ENCODE results near the gene KRT72. TPM values are rescaled to one million over a fixed set of nuclear protein-coding genes. Genes with fewer than 3 reads are reported as not detected.

KRT72 gene
- total RNA-seq, 1 donor from 2014 or later, result 1.6 TPM

GRCh38 chr12:52551216-52551865 is 49.9 kb downstream of the KRT72 start:
- intact Hi-C loops (cut with micrococcal nuclease), result no loop called here

DNA sequence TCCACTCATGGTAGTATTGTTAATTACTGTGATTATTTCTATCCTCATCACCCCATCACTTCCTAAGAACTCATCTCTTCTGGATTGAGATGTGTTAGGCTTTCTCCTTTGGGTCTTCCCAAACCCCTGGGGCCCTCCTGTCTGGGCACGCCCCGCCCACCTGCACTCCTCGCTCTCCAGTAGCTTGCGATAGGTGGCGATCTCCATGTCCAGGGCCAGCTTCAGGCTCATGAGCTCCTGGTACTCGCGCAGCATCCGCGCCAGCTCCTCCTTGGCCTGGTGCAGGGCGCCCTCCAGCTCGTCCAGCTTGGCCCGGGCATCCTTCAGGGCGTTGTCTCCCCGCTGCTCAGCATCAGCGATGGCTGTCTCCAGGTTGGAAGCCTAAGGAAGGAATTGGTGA is 55.1 kb downstream of the KRT72 start:
- intact Hi-C loops (cut with micrococcal nuclease), result no loop called here

DNA sequence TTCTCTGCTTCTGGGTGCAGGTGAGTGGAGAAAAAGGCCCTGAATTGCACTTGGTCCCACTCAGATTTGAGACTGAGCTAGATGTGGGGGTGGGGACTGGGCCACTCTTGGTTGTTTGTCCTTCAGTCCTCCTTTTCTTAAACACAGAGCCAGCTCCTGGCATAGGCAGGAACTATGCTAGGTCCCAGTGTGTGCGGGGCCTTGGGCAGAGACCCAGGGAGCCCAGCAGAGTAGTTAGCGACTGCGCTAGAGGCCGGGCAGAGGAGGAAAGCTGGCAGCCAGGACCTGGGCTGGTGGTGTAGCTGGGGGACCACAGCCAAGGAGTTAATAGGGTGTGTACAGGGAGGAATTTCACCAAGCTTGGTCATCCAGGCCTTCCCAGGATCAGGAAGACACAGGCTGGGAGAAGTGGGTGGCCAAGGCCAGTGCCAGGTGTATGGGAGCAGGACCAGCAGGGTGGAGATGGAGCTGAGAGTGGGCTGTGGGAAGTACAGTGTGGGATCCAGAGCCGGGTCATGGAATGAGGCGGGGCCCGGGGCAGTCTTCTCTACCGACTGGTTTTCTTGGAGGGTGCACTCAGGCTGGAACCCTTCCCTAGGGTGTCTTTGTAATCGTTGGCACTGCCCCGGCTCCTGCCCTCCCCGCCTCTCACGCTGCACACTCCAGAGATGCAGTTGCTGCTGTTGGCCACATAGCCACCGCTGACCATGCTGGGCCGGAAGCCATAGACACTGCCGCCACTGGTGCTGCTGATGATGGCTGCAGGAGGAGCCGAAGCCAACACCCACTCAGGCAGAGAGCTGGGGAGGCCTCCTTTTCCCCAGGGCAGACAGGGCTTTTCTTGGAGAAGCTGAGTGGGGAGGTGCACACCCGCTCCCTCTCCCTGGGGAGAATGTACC is 57.0 kb downstream of the KRT72 start:
- intact Hi-C loops (cut with micrococcal nuclease), result no loop called here

GRCh38 chr12:52542785-52543318 is 58.4 kb downstream of the KRT72 start:
- intact Hi-C loops (cut with micrococcal nuclease), result no loop called here

- intact Hi-C loops (cut with micrococcal nuclease), result no loop called here
Measured at GRCh38 chr12:52542157-52542556, 59.1 kb downstream of the KRT72 start.

GRCh38 chr12:52541709-52542108 is 59.6 kb downstream of the KRT72 start:
- intact Hi-C loops (cut with micrococcal nuclease), result no loop called here

- intact Hi-C loops (cut with micrococcal nuclease), result no loop called here
Measured at GRCh38 chr12:52540531-52540930, 60.7 kb downstream of the KRT72 start.

GRCh38 chr12:52539821-52540173 is 61.5 kb downstream of the KRT72 start:
- intact Hi-C loops (cut with micrococcal nuclease), result no loop called here

DNA sequence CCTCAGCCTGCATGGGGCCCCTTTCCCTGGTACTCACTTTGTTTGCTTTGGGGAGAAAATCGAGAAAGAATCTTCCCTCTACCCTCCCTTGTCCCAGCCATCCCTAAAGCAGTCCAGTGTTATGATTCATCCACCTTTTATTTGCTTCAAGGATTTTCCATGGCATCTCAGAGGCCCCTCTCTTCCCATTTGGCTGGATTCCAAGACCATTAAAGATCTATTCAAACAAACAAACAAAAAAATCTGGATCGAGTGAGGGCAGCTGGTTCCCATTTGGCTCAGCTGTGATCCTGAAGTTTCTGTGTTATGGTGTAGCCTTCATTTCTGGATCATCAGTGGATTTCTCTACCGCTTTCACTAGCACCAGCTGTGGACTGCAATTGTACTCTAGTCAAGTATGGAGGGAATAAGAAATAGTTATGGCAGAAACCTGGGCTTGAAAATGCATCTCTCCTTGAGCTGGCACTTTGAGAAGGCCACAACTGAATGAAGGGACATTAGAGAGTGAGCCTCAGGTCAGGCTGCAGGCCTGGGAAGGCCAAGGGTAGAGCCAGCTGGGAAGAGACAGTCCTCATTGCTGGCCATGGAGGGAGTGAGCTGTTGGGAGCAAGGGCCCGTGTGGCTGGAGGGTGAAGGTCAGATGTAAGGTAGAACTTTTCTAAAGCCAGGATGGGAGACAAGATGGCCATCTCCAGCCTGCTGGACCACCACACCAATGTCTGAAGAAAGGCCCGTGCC is 62.0 kb downstream of the KRT72 start:
- intact Hi-C loops (cut with micrococcal nuclease), result no loop called here

GRCh38 chr12:52537101-52537500 is 64.2 kb downstream of the KRT72 start:
- intact Hi-C loops (cut with micrococcal nuclease), result no loop called here

Other genes starting within 250 kb of the KRT72 start
- gene KRT85, start 234.0 kb downstream of the KRT72 start, total RNA-seq, result not detected in 2 replicates
- gene KRT84, start 215.8 kb downstream of the KRT72 start, total RNA-seq, result not detected in 2 replicates
- gene KRT82, start 195.1 kb downstream of the KRT72 start, total RNA-seq, result not detected in 2 replicates
- not detected in 2 replicates for gene KRT75, start 167.1 kb downstream of the KRT72 start, total RNA-seq
- gene KRT6B, start 149.3 kb downstream of the KRT72 start, total RNA-seq, result not detected in 2 replicates
- gene KRT6C, start 127.7 kb downstream of the KRT72 start, total RNA-seq, result not detected in 2 replicates
- not detected in 2 replicates for gene KRT6A, start 108.2 kb downstream of the KRT72 start, total RNA-seq
- not detected in 2 replicates for gene KRT5, start 81.1 kb downstream of the KRT72 start, total RNA-seq
- not detected in 2 replicates for gene KRT71, start 48.3 kb downstream of the KRT72 start, total RNA-seq
- not detected in 2 replicates for gene KRT74, start 27.6 kb downstream of the KRT72 start, total RNA-seq
- gene KRT73, start 17.1 kb upstream of the KRT72 start, total RNA-seq, result 0.61 and 0.78 TPM in 2 replicates
- 0.20 and 0.27 TPM in 2 replicates for gene KRT2, start 50.7 kb upstream of the KRT72 start, total RNA-seq
- gene KRT1, start 78.9 kb upstream of the KRT72 start, total RNA-seq, result 0.39 and 0.51 TPM in 2 replicates
- not detected in 2 replicates for gene KRT77, start 102.1 kb upstream of the KRT72 start, total RNA-seq
- not detected in 2 replicates for gene KRT76, start 175.9 kb upstream of the KRT72 start, total RNA-seq
- gene KRT3, start 194.7 kb upstream of the KRT72 start, total RNA-seq, result not detected in 2 replicates
- not detected in 2 replicates for gene KRT4, start 212.7 kb upstream of the KRT72 start, total RNA-seq
- not detected in 2 replicates for gene KRT79, start 232.8 kb upstream of the KRT72 start, total RNA-seq
- gene KRT78, start 247.5 kb upstream of the KRT72 start, total RNA-seq, result not detected in 2 replicates

All from T-helper 1 cell treated with Interleukin-12 subunit alpha and Interleukin-12 subunit beta and Interleukin-4 antibody, amounts not matched to agents 30 ng/mL and 1 ng/mL, for 36 hours (primary cell).